Measurements from ENCODE around the gene LOXL3. TPM values are rescaled to one million over a fixed set of nuclear protein-coding genes. Genes with fewer than 3 reads are reported as not detected.

LOXL3 gene
- 68.1 TPM for total RNA-seq (ENCODE audit: insufficient read depth, low replicate concordance)

GRCh38 chr2:74553892-74554819 lies at the start of gene LOXL3, which contains the start of gene DOK1:
TSS of gene LOXL3 (minus strand) at chr2:74553942. CDS start at chr2:74552634, 1,308 bp downstream.
TSS of gene DOK1 (plus strand) at chr2:74554720. CDS start at chr2:74554755, 35 bp downstream.
- peak; percentile 96 for DNase-seq (ENCODE audit: low spot score)

GRCh38 chr2:74602586-74603281 lies 49.0 kb upstream of the LOXL3 start:
- no peak for DNase-seq (ENCODE audit: low spot score)

DNA sequence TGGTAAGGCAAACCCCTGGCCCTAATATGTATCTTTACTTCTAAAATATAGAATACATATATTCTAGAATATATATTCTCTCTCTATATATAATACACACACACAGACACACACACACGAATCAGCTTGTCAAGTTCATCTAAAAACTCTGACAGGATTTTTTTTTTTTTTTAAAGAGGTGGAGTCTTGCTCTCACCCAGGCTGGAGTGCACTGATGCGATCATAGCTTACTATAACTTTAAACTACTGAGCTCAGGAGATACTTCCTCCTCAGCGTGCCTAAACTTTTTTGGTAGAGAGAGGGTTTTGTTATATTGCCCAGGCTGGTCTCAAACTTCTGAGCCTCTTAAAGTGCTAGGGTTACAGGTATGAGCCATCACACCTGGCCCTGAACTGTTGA lies 45.9 kb upstream of the LOXL3 start:
- DNase-seq (ENCODE audit: low spot score), result no peak

DNA sequence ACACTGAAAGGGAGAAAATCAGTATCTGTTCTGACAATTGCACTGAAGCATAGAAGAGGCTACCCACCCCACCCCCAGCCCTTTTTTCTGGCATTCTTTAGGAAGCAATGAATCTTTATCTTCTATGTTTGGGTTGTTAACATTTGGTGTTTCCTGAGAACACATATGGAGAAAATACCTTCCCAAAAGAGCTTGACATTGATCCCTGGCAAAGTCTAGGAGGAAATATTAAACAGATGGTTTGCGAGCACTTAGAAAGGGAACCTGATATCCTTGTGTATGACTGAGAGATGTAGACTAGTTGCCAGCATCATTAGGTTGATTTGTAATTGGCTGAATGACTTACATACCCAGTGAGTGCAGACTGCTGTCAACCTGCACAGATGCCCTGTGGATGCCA lies 43.7 kb upstream of the LOXL3 start:
- no peak for DNase-seq (ENCODE audit: low spot score)

- no peak for DNase-seq (ENCODE audit: low spot score)
Measured at GRCh38 chr2:74596584-74596983, 42.8 kb upstream of the LOXL3 start.

DNA sequence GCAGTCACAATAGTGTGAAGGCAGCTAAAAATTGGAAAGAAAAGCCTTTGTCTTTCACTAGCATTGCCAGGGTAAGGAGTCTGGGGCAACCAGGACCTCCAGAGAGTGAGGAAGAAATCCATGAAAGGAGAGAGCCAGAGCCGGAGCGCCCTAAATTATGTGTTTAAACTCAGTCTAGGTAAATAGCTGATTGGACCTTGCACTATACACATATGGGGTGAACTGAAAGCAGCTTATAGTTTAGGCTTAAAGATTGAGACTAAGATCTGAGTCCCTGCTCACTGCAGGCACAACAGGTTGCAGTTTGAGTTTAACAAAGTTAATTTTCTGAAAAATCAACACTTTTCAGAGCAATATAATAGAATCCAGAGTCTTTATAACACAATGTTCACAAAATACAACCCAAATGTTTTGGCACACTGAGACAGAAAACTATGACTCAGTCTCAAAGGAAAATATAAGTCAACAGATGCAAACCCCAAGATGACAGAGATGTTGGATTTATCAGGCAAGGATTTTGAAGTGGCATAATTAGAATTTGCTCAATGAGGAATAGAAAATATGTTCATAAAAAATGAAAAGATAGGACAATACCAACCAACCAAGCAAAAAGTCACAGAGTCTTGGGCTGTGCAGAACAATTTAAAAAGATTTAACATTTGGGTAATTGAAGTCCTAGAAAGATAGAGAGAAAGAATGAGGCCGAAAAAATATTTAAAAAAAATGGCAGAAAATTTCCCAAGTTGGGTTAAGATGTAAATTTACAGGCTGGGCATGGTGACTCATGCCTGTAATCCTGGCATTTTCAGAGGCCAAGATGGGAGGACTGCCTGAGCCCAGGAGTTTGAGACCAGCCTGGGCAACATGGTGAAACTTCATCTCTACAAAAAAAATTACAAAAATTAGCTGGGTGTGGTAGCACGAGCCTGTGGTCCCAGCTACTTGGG lies 40.4 kb upstream of the LOXL3 start:
- DNase-seq (ENCODE audit: low spot score), result no peak

DNA sequence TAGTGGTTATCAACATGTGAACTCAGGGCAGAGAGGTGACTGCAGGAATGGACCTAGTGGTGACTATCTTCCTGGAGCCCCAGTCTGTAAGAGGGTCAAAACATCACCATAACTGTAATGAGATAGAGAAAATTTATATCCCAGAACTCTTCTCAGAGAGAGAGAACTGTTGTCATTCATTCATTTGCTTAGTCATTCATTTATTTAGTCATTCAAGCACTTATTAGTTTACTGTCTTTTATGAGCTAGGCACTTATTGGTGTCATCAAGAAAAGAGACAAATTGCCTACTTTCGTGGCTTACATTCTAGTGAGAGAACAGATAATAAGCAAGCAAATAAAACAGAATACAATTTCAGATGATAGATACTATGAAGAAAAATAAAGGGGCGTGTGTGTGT lies 34.9 kb upstream of the LOXL3 start:
- DNase-seq (ENCODE audit: low spot score), result no peak

- peak; percentile 80 for DNase-seq (ENCODE audit: low spot score)
Measured at GRCh38 chr2:74587664-74588277, 34.0 kb upstream of the LOXL3 start.

- DNase-seq (ENCODE audit: low spot score), result peak; percentile 18
Measured at GRCh38 chr2:74585406-74586185, 31.9 kb upstream of the LOXL3 start.

DNA sequence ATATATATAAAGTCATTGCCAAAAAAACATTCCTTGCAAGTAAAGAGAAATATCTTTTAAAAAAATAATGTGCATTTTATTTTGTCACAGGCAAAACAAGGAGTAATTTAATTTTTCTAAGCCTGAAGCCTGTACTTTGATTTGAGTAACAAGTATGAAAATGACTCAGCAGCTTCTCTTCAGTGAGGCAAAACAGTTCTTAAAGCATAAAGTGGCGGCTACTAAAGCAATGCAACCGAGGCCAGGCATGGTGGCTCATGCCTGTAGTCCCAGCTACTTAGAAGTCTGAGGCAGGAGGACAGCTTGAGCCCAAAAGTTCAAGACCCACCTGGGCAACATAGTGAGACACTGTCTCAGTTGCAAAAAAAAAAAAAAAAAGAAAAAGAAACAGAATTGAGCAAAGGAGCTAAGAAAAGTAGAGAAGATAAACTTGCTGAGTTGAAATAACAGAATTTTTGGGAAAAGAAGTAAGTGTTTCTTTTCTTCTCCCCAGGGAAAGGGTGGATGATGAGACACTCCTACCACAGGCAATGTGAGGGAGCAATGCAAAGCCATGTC lies 30.4 kb upstream of the LOXL3 start:
- DNase-seq (ENCODE audit: low spot score), result no peak

- peak; percentile 40 for DNase-seq (ENCODE audit: low spot score)
Measured at GRCh38 chr2:74583504-74583903, 29.8 kb upstream of the LOXL3 start.

GRCh38 chr2:74582184-74582583 lies 28.4 kb upstream of the LOXL3 start:
- no peak for DNase-seq (ENCODE audit: low spot score)

DNA sequence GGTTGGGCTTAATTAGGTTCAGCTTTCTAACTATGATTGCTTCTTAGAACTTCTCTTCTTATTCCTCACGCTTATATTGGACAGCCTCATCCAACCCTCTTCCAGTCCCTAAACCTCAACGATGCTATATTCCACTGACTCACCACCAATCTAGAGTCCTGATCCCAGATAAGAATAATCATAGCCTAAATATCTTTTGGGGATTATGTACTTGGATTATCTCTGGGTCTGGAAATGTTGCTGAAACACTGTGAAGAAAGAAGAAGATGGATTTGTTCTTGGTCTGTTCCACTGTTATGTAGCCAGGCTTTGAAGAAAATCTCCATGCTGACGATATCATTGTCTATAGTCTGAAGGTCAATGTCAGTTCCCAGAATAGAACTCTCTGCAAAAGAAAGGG lies 27.7 kb upstream of the LOXL3 start:
- DNase-seq (ENCODE audit: low spot score), result peak; percentile 89

DNA sequence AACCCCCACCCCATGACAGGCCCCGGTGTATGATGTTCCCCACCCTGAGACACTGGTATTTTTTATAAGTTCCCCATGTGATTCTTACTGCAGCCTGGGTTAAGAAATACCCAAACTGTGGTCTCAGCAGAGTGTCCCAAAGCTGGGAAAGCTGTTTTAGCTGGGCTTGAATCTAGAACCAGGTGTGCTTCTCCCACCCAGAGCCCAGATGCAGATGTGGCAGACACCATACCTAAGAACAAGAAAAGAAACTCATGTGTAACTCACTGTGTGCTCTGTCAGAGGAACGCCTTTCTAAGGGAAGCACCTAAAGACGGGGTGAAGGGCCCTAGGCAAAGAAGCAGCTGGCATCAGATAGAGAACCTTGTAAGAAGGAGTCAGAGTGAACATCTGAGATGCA lies 24.7 kb upstream of the LOXL3 start:
- DNase-seq (ENCODE audit: low spot score), result no peak

GRCh38 chr2:74577448-74577847 lies 23.7 kb upstream of the LOXL3 start:
- peak; percentile 83 for DNase-seq (ENCODE audit: low spot score)

GRCh38 chr2:74576863-74577229 lies 23.1 kb upstream of the LOXL3 start:
- DNase-seq (ENCODE audit: low spot score), result peak; percentile 84

GRCh38 chr2:74576211-74576862 lies 22.6 kb upstream of the LOXL3 start:
- DNase-seq (ENCODE audit: low spot score), result no peak

GRCh38 chr2:74575320-74575719 lies 21.6 kb upstream of the LOXL3 start:
- DNase-seq (ENCODE audit: low spot score), result no peak

All from umbilical cord (tissue), 2 donors.